Measurements from ENCODE around the gene NRN1.
"Not testable (repeated sequence)": the region's sequence is repeated elsewhere in the genome, so short reads cannot be mapped to it uniquely, and the experiment has no call there.

NRN1 gene, protein sequence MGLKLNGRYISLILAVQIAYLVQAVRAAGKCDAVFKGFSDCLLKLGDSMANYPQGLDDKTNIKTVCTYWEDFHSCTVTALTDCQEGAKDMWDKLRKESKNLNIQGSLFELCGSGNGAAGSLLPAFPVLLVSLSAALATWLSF

DNA sequence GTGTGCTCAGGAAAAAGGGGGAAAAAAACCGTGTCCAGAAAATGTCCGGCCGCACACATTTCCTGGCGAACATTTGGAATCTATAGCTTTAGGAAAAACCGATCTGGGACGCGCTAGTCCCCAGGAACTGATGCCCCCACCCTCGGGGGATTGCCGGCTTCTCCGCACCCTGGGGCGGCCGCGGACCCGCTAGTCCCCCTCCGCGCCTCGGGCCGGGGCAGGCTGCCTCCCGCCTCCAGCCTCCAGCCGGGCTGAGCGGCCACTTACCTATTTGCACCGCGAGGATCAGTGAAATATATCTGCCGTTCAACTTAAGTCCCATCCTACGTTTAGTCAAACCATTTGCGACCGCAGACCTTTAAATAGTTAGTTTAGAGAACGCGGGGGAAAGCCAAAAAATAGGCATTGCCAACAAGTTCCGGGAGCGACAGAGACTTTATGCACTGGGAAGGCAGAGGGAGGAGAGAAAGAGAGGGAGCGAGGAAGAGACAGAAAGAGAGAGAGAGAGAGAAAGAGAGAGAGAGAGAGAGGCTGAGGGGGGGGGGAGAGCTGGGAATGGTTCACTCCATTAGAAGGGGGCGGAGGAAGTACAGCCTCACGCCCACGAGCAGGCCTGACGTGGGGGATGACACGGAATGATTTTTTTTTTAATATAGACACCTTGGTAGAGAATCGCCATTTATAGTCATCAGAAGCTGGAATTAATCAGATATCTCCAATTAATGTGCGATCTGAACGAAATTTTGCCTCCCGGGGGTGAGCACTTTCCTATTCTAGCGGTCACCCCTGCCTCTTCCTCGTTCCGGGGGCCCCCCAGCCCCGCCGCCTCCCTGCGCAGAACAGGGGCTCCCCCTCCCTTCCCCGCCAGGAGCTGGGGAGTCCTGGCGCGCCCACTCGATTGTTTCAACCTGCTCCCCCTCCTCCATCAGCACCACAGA is at the start of gene NRN1:
TSS of gene NRN1 (minus strand) at position 498 of the 938 bp plus-strand sequence. CDS start at position 322, 176 bp downstream.
- DNase-seq = no peak

DNA sequence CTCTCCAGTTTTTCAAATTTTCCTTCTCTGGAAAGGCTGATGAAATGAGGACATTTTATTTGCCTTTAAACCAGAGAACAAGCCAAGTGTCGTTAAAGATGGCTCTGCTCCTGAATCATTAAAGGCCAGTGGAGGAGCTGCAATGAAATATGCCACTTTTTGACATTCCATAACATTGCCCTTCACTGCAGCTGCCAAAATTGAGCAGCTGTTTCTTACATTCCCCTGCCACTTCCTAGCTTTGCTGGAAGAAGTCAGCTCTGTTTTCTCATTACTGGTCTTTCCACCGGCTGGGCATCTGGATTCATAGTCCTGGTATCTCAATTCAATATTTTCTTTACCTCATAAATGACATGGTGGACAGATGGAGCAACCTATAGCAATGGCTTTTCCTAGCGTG is 45.5 kb upstream of the NRN1 start:
- DNase-seq = no peak

DNA sequence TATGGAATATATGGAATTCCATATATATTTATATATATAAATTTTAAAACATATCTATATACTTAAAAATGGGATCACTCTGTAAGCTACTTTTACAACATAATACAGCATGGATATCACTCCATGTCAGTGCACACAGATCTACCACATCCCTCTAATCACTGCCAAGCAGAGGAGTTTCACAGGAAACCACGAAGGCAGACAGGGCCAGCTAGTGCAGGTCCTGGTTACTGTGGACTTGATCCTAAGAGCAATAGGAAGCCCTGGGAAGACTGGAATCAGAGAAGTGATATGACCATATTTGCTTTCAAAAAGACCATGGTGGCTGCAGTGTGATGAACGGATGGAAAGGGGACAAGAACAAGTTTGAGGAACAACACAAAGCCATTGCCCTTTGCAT is 40.0 kb upstream of the NRN1 start:
- DNase-seq = no peak

GRCh38 chr6:6039946-6040509 is 33.3 kb upstream of the NRN1 start:
- DNase-seq = no peak

DNA sequence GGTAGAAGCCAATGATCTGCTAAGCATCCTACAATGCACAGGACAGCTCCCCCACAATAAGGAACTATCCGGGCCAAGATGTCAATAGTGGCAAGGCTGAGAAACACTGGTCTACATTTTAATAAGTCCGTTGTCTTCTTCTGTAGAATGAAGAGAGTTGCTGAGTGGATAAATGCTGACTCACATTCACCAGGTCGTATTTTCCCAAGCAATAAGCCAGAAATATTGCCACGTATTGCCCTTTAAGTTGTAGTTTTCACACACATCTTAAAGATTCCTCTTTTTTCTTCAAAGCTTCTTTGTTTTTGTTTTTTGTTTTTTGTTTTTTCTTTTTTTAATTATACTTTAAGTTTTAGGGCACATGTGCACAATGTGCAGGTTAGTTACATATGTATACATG is 30.5 kb upstream of the NRN1 start:
- DNase-seq = no peak

DNA sequence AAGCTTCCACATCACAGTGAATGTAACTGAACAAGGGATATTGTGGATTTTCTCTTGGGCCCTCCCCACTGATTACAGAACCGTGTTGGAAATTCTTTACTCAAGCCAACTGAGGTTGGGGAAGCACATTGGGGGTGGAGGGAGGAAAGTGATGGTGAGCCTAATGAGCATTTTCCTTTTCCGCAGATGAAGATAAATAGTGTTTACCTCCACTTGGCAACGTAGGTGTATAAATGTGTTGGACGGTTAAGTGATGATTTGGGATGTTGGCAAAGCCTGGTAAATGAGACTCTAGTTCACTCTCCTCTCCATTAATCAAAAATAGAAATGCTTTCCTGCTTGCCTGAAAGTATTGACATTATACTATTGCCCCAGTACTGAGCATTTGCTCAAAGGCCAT is 27.1 kb upstream of the NRN1 start:
- DNase-seq = no peak

DNA sequence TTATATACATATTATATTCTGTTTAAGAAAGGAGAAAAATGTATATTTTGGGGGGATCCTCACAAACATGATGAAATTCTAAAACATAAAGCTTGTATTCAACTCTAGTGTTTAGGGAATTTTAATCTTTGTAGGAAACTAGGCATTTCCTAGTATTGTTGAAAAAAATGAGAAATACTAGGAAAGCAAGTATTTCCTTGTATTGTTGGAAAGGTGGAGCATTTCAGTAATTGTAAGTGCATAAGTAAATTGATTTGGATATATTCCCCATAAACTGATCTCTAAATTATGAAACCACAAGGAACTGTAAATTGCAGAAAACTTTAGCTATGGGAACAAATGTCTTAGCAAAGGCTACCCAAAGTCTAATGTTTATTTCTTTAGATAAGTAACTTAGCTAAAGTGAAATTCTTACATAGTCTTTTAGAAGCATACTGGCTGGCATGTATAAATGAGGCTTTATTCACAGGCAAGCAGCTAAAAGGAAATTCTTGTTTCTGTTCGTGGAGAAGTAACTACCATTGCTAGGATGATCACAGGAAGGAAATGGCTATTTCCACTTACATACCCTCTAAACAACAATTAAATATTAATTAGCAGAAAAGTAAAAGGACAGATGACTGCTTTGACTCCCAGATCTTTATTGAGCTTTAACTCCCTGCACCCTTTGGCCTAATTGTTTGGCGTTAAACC is 19.9 kb upstream of the NRN1 start:
- no peak for DNase-seq

DNA sequence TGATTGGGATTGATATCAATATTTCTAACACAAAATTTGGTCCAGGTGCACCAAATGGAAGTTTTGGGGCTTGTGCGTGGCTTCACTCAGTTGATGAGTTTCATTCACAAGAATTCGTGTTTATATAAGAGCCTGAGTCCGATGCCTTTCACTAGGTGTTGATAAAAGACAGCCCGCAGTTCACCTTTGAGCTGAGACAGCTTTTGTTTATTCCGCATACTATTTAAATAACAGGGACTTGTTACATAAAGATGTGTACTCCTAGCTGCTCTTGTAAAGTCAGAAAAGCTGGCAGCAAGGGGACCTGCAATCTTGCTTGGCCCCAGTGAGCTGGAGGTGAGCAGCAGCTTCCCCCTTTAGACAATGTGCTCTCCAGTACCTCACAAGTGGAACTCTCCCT is 19.0 kb upstream of the NRN1 start:
- no peak for DNase-seq

DNA sequence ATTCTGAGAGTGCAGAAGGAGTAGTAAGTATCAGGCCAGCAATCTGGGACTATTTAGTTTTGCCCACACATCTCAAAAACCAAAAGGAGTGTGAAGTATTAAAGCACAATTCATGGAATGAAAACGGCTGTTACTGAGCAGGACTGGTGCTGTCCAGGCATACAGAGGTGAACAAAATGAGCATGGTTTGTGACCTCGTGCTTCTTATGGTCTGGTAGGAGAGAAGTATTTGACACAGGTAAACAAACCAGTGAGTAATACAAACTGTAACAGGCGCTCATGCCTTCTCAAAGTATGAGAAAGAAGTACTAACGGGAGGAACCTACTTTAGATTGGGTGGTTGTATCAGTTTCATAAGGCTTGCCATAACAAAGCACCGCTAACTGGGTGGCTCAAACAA is 17.5 kb upstream of the NRN1 start:
- DNase-seq = no peak

DNA sequence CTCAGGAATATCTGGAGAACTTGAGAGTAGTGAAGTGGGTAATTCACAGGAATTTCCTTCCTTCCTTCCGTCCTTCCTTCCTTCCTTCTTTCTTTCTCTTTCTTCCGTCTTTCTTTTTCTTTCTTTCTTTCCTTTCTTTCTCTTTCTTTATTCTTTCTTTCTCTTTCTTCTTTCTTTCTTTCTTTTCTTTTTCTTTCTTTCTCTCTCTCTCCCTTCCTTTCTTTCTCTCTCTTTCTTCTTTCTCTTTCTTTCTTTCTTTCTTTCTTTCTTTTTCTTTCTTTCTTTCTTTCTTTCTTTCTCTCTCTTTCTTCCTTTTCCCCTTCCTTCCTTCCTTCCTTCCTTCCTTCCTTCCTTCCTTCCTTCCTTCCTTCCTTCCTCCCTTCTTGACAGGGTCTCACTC is 16.1 kb upstream of the NRN1 start:
- not testable (repeated sequence) for DNase-seq

DNA sequence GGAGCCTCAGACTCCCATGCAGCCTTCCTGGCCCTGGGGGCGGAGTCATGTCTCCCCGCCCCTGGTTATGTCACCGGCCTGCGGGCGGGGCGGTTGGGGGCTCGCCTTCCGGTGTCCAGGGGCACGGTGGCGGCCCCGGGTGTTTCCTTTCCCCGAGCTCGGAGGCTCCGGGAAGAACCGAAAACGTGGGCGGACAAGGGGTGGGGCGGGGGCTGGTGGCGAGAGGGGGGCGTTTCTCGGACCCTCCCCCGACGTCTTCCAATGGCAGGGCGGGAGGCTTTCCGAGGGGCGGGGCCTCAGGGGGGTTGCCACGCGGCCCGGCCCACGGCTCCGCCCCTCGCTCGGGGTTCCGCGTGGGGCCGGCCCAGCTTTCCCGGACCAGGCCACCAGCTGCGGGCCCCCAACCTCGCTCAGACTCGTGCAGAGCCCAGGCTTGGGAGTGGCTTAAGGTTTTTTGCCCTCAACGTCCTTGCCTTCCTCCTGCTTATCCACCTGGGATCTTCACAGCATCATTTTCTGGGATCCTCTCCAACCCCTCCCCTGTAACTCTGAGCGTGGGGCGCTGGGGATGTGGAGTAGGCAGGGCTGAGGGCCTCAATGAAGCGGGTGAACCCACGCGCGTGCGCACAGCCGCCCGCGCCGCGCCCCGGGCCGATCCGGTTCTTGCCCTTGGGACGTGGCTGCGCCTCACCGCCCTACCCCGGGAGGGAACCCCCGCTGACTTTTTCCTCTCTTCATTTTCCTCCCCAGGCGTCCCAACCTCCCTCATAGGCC is 2.1 kb upstream of the NRN1 start:
- DNase-seq = peak; percentile 53

DNA sequence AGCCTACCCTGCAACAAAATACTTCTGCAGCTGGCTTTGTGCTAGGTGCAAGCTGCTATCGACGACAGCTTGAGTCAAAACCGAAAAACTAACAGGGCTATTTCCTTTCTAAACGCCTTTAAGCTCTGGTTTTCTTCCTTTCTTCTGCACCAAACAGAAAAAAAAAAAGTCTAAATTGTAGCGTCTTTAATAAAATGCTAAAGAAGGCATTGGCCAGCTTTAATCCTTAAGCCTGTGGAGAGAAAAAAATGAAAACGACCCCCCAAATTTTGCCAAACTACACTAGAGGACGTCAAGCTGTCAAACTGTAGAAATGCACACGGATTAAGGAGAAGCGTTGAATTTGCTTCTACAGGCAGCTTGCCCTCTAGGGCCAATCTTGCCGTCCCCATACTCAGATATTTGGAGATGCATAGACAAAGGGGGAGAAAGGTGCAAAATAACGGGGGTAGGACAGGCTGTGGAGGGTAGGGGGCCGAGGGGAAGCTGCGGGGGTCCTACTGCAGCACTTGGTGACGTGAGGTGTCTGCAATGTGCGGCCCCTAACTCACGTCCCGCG is 1.4 kb upstream of the NRN1 start:
- no peak for DNase-seq

DNA sequence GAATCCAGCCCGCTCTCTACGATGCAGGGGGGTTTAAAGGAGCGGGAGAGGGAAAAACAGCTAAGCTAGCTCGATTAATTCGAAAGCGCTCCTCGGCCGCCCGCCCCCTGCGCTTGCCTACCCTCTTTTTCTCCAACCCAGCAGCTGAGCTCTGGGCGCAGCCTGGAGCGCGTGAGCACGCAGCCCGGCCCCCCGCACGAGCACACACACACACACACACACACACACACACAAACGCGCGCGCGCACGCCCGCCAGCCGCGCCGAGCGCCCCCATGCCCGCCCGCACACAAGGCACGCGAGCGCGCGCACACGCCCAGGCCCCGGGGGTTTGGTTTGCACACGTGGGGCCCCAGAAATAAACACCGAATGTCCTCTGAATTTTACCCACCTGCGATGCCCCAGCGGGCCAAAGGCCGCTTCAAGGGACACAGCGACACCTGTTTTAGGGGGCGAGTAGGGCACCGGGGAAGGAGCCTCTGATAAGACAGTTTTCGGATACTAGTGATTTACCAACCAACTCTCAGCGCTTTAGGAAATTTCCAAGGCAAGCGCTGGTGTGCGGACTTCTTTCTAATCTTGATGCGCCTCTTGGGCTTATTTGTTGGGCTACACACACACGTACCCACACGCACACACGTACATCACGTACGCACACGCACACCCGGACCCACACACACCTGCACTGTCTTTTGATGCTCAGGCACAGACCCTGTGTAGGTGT is 802 bp upstream of the NRN1 start:
- no peak for DNase-seq

- DNase-seq = no peak
Measured at GRCh38 chr6:6006006-6006427, 708 bp downstream of the NRN1 start.

- DNase-seq = no peak
Measured at GRCh38 chr6:6005051-6006005, 1.4 kb downstream of the NRN1 start.

- DNase-seq = no peak
Measured at GRCh38 chr6:6004390-6004995, 2.2 kb downstream of the NRN1 start.

DNA sequence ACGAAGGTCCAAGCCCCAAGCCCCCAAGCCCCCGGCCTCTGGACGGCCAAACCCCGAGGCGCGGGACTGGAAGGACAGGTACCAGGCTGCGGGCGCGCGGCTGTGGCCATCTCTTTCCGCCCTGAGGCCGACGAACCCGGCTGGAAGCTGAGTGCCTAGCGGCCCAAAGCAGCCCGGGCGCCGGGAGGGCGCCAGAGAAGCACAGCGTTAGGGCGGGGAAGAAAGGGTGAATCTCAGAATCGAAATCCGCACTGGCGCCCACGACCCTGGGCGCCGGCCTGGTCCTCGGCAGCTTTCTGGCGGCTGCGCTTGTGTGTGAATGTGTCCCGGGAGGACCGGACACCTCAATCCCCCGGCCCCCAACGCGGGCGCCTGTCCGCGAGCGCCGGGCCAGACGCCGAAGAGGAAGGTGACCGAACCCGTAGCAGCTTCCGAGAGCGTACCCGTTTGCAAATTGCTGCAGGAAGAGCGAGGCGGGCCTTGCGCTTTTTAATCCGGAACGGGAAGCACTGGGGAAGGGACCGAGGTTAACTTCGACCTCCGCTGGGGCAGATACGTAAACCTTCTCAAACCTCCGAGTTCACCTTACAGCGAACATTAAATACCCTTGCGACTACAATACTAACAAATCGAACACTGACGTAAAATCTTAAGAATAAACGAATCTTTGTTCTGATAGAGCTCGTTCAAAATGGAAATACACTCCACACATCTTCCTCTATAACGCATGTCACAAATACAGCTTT is 2.9 kb downstream of the NRN1 start:
- DNase-seq = peak; percentile 31

DNA sequence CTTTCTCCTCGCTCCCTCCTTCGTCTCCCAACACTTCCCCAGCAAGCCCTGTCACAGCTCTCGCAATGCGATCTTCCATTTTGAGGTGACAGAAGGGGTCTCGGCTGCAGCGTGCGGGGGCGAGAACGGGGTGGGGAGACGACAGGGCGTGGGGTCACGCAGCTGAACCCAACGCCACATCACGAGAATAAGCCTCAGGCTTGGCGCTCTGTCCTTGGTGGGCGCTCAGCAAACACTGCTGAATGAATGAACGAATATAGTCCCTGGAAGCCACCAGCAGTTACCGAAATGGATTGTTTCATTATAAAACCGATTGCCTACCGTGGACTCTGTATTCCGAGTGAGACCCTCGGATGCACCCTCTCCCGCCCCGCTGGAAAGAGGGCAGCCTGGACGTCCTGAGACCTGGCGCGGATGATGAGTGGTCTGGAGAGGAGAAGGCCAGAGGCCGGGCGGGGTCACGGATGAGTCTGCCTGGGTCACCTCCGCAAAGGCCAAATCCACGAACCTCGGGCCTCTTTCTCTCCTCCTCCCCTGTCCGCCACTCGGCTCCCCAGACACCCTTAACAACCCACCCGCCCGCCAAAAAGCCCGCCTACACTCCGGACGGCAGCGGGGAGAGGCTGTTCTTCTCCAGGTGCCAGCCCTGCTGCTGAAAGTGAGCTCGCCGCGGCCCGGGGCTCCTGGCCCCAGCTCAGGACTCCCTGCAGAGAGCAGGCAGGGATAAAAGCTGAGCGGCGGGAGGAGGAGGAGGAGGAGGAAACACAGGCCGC is 3.7 kb downstream of the NRN1 start:
- DNase-seq = no peak

Data from stimulated activated CD4-positive, alpha-beta T cell treated with anti-CD3 and anti-CD28 coated beads, Interleukin-4, amount 100 ng/mL, for 1 hour (primary cell).